DMS 273 treated with DMSO at 0.1 percent for 48 hours (cell line): Measurements from ENCODE around the gene KIAA1191.
A peak's percentile ranks its signal among the peaks of the same experiment; 100 is the strongest.

Experiments
- DNase-seq: peaks from one replicate; lab custom pipeline; 2025; lab: John Stamatoyannopoulos, UW

KIAA1191 gene

DNA sequence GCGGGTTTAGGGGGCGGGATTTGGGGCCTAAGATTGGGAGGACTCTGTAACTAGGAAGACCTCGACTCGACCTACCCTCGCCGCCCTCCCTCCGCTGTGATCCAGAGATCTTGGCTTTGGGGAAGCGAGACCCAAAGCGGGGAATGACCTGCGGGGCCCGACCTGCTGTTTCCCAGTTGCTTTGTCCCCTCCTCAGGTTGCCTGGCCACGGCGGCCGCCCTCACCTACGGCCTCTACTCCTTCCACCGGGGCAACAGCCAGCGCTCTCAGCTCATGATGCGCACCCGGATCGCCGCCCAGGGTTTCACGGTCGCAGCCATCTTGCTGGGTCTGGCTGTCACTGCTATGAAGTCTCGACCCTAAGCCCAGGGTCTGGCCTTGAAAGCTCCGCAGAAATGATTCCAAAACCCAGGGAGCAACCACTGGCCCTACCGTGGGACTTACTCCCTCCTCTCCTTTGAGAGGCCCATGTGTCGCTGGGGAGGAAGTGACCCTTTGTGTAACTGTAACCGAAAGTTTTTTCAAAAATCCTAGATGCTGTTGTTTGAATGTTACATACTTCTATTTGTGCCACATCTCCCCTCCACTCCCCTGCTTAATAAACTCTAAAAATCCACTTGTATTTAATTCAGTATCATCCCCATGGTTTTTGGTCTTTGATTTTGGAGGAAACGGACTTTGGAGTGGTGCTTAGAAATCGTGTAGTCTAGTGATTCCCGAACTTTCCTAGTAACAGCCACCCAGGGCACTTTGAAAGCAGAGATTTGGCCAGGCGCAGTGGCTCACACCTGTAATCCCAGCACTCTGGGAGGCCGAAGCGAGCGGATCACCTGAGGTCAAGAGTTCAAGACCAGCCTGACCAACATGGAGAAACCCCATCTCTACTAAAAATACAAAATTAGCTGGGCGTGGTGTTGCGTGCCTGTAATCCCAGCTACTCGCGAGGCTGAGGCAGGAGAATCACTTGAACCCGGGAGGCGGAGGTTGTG lies 27.9 kb upstream of the KIAA1191 start:
- DNase-seq, result no peak

DNA sequence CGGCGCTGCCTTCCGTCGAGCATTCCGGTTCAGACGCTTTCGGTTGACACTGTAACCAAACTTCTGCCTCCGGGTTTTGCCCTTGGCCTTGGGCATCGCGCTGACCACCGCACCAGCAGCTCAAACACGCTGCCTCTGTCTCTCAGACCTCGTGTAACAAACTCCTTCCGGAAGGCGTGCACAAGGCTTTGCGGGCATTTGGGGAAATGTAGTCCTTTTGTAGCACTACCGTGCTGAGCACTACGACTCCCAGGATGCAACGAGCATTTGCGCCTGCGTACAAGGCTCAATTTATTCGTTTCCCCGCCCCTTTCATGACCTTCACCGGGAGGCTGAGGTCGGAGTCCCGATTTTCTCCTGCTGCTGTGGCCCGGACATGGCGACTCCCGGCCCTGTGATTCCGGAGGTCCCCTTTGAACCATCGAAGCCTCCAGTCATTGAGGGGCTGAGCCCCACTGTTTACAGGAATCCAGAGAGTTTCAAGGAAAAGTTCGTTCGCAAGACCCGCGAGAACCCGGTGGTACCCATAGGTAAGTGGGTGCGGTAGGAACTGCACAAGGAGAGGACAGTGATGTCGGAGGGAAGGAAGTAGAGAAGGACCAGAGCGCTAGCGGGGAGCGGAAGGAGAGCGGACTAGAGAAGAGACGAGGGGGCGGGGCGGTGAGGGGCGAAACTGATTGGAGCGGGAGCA lies 27.0 kb upstream of the KIAA1191 start, which contains the start of the genes HIGD2A and NOP16:
Gene HIGD2A, plus strand, starts transcription at position 308 of the 691 bp plus-strand sequence. Its CDS starts 69 bp downstream, at position 377.
Gene NOP16, minus strand, starts transcription at position 155 of the 691 bp plus-strand sequence. Its CDS starts 59 bp downstream, at position 96.
- DNase-seq, result peak; percentile 99

DNA sequence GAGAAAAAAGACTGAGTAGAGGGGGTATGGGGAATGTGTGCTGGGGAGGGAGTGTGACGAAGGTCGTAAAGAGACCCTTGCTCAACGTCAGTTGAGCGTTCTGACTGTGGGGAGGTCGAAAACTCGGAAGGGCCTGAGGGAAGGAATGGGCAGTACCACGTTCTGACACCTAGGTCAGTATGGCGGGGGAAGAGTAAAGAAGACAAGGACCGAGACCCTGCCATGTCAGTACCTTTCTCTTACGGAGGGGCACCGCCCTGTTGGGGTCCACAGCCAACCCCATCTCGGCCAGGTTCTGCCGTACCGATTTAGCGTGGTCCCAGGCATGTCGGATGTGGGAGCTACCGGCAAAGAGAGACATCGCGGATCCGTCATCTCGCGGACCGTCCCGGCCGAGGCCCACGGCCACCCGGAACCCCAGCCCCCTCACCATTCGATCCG lies 26.5 kb upstream of the KIAA1191 start:
- no peak for DNase-seq

DNA sequence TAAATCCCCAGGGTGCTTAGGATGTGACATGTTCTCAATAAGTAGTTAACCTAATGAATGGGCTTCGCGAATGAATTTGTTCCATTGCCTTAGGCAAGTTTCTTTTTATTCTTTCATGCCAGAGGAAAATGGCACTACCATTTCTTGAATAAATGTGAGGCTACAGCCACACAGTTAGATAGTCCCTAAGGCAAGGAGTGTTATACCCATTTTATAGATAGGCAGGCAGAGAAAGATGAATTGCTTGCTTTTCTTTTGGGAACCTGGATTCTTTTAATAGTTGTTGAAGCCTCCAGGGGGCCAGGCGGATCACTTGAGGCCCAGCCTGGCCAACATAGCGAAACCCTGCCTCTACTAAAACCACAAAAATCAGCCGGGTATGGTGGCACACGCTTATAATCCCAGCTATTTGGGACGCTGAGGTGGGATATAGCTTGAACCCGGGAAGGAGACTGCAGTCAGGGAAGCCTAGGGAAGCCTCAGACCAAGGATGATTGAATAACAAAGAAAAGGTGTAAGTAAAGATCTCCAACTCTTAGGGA lies 25.9 kb upstream of the KIAA1191 start:
- DNase-seq, result no peak

DNA sequence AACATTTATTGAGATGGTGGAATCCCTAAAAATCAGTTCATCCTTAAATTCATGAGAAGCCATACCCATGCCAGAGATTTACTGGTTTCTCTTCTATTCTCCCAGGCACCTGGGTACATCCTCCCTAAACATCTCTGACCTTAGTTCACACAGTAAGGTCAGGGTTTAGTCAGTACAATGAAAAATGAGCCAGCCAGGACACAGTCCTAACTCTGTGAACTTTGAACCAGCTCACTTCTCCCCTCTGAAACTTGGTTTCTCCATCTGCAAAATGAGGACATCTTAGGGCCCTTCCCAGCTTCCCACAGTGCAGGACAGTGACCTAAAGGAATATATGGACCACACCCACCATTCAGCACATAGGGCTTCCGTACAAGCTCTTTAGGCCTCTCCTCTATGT lies 24.9 kb upstream of the KIAA1191 start:
- DNase-seq, result no peak

DNA sequence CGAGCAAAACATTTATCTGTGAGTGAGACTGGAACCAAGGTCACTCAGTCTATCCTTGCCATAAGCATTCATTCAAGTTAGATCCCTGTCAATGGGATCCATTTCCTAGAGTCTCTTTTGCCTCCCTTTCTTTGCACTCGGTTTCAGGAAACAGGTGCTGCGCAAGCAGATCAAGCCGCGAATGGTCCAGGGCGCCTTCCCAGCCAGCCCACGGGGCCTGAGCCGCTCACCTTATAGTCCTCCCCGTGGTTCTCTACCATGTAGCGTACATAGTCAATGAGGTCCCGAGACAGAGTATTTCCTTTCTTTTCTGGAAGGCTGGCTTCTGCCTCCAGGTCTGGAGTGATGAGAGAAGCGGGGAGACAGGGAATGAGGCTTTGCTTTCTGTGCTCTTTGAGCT lies 23.4 kb upstream of the KIAA1191 start:
- DNase-seq, result no peak

DNA sequence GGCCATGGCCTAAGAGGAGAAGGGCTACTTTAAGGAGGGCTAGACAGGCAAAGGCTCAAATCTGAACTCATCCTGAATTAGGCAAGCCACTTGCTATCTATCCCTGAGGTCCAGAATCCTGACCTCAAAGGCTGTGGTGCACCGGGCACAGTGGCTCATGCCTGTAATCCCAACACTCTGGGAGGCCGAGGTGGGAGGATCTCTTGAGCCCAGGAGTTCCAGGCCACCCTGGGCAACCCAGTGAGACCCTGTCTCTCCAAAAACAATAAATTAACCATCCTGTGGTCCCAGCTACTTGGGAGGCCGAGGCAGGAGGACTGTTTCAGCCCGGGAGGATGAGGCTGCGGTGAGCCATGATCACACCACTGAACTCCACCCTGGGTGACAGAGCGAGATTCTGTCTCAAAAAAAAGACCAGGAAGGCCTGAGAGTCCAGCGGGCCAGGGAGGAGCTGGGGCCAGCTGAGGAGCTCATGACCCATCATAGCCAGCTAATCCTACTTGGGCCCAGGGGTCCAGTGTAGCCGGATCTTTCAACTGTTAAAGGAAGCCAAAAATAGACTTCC lies 22.9 kb upstream of the KIAA1191 start:
- DNase-seq, result no peak

DNA sequence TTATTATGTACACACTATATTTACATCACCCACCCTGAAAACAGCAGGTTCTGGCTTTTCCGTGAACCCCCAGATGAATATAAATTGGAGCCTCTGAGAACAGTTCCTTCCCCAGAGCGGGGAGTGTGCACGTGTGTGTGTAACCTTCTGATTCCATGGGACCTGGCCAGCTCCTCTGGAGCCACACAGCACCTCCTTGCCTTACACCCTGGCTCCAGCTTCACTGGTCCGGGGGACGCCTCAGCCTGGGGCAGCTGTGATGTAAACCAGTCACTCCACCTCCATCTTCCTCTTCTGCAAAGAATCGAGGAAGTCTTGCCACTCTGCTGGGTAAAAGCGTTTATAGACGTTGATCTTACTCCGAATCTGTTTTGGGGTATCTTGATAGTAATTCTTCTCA lies 22.4 kb upstream of the KIAA1191 start:
- DNase-seq, result no peak

DNA sequence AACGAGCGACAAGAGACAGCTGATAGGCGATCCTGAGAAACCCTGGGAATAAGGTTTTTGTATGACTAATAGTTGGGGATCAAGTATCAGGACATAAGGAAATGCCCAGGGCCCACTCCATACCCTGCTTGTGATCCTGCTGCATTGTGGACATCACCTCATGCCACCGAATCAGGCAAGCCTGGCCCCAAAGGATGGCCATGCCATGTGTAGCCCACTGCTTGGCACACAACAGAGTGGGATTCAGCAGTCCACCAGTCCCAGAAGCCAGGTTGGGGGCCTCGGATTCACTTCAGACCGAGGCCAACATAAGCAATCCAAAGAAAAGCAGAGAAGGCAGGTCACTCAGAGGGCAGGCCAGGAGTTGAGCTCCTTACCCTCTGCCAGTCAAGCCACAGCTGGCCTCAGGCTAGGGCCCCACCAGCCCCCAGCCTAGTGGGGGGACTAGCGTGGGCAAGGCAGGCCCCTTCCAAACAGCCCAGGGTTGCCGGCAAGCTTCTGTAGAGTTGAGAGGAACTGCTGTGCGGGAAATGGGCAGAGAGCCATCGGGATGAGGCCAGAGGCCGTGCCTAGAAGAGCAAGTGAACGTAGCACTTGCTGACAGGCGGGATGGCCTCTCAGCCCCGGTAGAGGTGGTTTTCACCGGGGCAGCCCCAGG lies 21.8 kb upstream of the KIAA1191 start:
- DNase-seq, result no peak

DNA sequence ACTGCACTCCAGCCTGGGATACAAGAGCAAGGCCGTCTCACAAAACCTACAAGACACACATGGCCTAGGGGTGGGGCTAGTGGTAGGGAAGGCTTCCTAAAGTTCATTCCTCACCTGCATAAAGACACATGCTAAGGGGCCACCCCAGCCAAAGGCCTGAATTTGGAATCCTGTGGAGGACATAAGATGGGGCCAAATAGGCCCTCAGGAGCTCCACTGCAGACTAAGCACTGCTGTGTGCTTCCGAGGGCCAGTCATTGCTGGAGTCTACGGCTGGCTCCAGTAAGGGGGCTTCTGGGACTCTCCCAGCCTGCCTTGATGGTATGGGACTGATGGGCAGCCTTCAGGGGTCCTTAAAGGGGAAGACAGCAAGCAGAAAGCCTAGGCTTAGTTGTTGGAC lies 21.2 kb upstream of the KIAA1191 start:
- DNase-seq, result no peak

DNA sequence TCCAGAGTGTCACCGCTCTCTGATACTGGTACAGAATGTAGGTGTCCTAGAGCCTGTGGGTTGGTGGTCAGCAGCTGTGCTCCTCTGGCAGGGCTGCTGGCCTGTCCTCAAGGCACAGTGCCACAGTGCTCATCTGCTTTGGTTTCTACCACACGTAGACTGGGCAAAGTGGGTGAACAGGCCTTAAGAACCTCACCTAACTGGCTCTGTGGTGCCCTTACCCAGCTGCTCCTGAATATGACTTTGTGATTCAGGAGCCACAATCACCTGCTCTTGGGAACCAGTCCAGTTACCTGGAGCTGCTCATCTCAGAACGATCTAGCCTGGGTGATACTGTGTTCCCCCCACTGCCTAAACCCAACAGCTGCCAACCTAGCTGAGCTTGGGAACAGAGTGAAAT lies 20.4 kb upstream of the KIAA1191 start:
- DNase-seq, result no peak

DNA sequence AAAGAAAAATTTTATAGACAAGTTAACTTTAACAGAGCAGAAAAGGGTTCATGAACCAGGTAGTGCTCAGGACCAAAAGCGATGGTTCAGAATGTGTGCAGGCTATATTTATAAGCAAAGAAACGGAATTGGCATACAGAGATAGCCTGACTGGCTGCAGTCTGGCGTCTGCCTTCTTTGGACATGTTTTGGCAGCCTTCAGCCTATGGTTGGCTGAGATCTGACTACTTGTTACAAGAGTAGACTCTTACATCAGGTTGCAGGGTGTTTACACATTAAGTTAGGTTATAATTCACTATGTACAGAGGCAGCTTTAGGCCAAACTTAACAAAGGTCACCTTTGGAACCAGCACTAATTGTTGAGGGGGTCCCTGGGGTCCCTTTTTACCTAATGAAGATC lies 19.9 kb upstream of the KIAA1191 start:
- DNase-seq, result no peak

DNA sequence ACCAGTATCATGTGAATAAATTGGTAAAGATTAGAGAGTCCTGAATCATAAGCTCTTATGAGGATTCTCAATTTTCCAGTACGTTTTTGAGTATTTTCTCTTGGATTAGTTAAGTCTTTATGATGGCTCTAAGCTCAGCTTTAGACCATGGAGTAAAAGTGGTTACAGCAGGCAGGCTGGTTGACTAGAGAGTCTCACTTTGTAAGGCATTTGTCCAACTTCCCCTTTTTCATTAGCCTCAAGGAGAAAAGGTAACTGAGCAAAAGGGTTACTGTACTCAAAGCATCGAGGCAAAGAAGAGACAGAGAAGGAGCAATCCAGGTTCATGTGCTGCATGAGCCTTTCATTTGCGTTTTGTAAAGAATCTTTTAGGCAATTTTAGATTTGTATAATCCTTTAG lies 18.3 kb upstream of the KIAA1191 start:
- no peak for DNase-seq

DNA sequence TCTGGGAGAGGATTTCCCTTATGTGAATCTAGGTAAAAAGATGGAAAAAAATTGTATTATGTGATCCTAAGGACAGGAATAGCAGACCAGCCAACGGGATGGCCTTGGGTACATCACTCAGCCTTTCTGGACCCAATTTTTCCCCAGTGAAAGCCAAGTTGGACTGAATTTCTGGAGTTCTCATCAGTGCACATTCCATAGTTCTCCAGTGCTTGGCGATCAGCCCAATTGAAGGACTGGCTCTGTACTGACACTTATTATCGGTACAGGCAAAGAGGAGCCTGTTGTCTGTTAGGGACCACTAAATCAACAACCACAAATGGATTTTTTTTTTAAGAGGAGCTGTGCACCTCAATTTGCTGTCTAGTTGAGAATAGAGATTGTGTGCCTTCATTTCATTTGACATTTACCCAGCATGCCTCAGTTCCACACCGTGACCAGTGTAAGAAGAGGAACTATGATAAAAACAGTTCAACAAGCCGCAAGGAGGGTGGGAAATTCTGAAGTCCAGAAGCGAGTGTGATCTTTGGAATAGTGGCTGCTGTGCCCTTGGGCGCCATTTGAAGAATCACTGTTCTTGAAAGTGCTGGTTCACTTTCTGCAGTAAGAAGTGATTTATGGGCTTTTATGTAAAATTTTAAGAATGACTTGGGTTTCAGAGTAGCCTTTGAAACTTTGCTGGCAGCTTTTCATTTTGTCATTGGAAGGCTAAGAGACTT lies 11.7 kb upstream of the KIAA1191 start:
- no peak for DNase-seq

DNA sequence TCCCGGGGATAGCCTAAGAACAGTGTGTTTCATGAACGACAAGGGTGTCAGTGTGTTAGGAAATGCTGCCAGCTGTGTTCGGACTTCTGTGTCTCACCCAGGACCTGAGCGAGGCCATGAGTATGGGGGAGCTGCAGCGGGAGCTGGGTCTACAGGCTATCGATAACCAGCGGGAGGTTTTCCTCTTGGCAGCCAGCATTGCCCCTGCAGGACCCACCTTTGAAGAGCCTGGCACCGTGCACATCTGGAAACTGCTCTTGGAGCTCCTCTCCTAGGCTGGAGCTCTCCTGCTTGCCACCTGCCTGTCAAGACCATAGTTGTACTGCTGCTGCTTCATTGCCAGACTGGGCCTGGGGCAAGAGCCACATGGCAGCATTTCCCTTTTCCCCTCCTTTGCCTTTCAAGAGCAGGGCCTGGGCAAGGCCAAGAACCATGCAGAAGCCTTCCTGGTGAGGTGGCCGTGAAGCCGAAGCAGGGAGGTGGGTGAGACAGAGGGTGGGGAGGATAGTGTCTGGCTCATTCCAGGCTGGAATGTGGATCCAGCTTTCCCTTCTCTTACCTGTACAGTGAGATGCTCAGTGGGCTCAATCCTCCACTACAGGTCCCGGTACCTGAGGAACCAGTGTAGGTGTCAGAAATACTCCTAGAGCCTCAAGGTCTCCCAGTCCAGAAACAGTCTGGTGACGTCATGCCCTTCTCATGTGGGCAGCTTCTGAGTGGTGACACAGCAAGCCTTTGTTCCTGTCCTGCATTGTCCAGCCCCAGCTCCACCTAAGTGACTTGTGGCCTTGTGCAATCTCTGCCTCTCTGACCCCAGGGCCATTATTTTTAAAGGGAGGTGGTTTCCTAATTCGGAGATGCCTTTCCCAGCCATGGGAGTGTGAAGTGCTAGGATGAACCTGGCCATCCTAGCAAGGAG lies 10.3 kb upstream of the KIAA1191 start:
- no peak for DNase-seq

DNA sequence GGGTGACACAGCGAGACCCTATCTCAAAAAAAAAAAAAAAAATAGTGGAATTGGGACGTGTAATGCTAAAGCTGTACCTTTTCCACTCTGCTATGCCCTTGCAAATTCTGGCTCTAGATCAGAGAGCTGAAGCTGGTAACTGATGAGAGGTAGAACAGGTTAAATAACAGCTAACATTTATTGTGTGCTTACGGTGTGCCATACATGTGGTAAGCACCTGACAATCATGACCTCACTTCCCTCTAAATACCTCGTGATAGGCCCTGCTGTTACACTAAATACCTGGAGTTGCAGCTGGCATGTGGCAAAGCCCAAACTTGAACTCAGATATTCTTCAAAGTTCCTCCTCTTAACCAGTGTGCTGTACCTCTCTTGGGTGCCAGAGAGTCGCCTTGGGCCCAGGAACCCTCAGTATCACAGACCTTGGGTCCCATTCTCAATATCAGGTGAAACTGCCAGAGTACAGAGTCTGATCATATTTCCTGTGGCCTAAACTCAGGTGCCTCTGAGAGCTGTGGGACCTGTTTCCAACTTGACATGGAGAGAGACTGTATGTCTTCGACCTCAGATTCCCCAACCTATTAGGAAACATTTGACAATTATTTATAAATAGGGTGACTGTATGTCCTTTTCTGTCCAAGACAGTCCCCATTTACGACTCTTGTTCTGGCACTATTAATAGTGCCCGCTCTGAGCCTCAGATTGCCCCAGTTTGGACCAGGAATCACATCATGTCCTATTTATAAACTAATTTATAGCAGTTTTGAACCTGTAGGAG lies 8.6 kb upstream of the KIAA1191 start:
- no peak for DNase-seq

DNA sequence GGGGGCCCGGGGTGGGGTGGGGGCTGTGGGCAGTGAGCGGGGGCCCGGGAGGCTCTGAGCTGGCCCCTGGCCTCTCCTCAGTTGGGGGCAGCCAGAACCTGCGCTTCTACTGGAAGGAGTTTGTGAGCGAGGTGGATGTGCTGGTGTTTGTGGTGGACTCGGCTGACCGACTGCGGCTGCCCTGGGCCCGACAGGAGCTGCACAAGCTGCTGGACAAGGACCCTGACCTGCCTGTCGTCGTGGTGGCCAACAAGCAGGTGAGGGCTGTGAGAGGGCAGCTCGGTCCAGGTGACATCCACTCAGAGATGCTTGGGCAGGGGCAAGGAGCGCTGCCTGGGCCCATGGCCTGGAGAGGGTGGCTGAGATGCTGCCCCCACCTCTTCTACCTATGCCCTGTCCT lies 7.2 kb upstream of the KIAA1191 start:
- no peak for DNase-seq

DNA sequence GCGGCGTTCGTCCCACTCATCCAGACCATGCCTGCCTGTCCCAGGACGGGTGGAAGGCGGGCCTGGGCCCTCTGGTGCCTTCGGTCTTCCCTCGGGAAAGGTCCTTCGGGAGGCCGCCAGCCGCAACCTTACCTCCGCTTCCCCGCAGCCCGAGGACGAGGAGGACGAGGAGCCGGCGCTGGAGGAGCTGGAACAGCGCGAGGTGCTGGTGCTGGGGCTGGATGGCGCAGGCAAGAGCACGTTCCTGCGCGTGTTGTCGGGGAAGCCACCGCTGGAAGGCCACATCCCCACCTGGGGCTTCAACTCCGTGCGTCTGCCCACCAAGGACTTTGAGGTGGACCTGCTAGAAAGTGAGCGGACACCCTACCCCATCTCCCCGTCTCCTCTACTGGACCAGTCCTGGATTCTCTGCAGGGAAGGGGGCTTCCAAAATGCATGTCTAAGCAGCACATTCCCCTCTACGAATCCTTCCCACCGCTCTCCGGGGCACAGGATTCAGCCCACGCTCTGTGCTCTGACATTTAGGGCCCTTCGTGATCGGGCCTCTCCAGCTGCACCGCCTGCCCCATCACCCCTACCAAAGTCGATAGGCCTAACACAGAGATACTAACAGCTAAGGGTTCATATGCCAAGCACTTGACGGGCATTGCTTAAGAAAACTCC lies 4.8 kb upstream of the KIAA1191 start:
- no peak for DNase-seq
